HL-60 (cell line): Measurements from ENCODE around the gene SERPINB1.

Experiments used
- CTCF ChIP-seq: IDR thresholded peaks from one replicate; pipeline ENCODE4 v1.5.1; 2011; ENCODE audit warnings: low read length, control low read depth, inconsistent platforms; ENCODE audit not compliant: insufficient read depth
- GABPA ChIP-seq: IDR thresholded peaks from 2 replicates; pipeline ENCODE4 v1.6.1; 2012; ENCODE audit warnings: low read depth
- POLR2AphosphoS5 ChIP-seq: IDR thresholded peaks from 2 replicates; pipeline ENCODE4 v1.6.1; 2012; ENCODE audit warnings: low read depth

DNA sequence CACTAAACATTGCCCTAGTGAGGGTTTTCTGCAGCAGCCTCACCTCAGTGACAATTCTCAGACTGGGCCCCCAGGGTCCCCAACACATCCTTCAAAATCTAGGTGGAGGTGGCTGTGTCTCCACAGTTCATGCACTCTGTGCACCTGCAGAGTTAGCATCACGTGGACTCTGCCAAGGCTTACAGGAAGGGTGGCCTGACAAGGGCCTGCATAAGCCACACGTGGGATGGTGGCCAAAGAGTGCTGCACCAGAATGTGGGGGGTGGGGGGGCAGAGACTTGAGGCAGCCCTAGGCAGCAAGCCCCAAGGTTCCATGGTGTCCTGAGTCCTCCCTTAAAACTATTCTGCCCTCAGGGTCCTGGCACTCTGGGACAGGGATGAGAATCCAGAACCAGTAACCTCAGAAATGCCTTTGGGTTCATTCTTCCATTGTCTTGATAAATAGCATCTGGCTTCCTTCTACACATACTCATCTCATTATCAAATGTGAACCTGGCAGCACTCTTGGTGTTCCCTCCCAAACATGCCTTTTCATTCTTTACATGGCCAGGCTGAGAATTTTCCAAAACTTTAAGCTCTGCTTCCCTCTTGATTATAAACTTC, 1.6 kb upstream of the SERPINB1 start:
- TF ChIP-seq CTCF (no peak), POLR2AphosphoS5 (no peak), GABPA (no peak)
